Measurements from ENCODE around the gene FUT4. TPM values are rescaled to one million over a fixed set of nuclear protein-coding genes. Genes with fewer than 3 reads are reported as not detected.

The FUT4 gene
- total RNA-seq, 1 experiment from 2014 or later = 7.7 TPM

DNA sequence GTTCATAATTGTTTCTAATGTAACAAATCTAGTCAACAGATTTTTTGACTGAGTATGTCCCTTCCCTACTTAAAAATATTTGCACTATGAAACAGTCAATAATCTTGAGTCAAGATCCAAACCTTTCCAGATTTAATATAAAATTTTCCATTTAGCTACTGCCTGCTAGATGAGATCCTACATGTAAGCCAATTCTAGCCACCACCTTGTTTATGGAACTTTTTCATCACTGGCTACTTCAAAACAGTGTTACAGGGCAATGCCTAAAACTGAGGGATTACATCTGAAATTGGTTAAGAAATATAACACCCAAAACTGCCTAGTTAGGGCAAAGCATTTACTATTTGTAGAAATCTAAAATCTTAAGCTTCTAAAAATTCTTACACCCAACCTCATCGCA, 10.5 kb upstream of the FUT4 start:
- ChIA-PET POLR2A (no interaction called here), CTCF (interaction anchor here (1.0 kb wide), 1 partner anchor 12 kb away, joined by 4 read pairs; no protein-coding TSS in a partner anchor)
- no peak for ATAC-seq
- no peak for DNase-seq (ENCODE audit: low spot score)
- peaks cover 4% of the 10 kb centered on the region for H3K27me3 Mint-ChIP-seq (ENCODE audit: low read depth)
- H3K27ac Mint-ChIP-seq = no peak overlapping the region
- H3K36me3 Mint-ChIP-seq = no peaks in the 10 kb centered on the region
- no peak overlapping the region for H3K4me3 Mint-ChIP-seq
- H3K9me3 Mint-ChIP-seq = no peaks in the 10 kb centered on the region
- no peaks in the 10 kb centered on the region for H3K4me1 Mint-ChIP-seq
- TF ChIP-seq ZNF219 (CRISPR knock-in tag; IDR thresholded peaks at IDR 0.05; ENCODE audit: borderline replicate concordance) = no peak
- TF ChIP-seq SMAD3 (CRISPR knock-in tag; IDR thresholded peaks at IDR 0.05; ENCODE audit: borderline replicate concordance) = no peak
- no peak for TF ChIP-seq SOX15 (CRISPR knock-in tag; IDR thresholded peaks at IDR 0.05)
- no peak for TF ChIP-seq TEAD4 (CRISPR knock-in tag; IDR thresholded peaks at IDR 0.05)
- TF ChIP-seq ATF1 (CRISPR knock-in tag; IDR thresholded peaks at IDR 0.05) = no peak
- TF ChIP-seq, protein P1, sequence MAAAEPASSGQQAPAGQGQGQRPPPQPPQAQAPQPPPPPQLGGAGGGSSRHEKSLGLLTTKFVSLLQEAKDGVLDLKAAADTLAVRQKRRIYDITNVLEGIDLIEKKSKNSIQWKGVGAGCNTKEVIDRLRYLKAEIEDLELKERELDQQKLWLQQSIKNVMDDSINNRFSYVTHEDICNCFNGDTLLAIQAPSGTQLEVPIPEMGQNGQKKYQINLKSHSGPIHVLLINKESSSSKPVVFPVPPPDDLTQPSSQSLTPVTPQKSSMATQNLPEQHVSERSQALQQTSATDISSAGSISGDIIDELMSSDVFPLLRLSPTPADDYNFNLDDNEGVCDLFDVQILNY (CRISPR knock-in tag; IDR thresholded peaks at IDR 0.05) = no peak
- TF ChIP-seq ELF4 (CRISPR knock-in tag; IDR thresholded peaks at IDR 0.05; ENCODE audit: low read depth) = no peak
- TF ChIP-seq, protein P2, sequence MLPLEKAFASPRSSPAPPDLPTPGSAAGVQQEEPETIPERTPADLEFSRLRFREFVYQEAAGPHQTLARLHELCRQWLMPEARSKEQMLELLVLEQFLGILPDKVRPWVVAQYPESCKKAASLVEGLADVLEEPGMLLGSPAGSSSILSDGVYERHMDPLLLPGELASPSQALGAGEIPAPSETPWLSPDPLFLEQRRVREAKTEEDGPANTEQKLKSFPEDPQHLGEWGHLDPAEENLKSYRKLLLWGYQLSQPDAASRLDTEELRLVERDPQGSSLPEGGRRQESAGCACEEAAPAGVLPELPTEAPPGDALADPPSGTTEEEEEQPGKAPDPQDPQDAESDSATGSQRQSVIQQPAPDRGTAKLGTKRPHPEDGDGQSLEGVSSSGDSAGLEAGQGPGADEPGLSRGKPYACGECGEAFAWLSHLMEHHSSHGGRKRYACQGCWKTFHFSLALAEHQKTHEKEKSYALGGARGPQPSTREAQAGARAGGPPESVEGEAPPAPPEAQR (CRISPR knock-in tag; IDR thresholded peaks at IDR 0.05) = no peak
- no peak for TF ChIP-seq ZNF425 (CRISPR knock-in tag; conservative IDR thresholded peaks at IDR 0.05)
- no peak for TF ChIP-seq USF2 (CRISPR knock-in tag; IDR thresholded peaks at IDR 0.05)
- TF ChIP-seq CREB1 (CRISPR knock-in tag; IDR thresholded peaks at IDR 0.05) = no peak
- no peak for TF ChIP-seq MXD4 (CRISPR knock-in tag; IDR thresholded peaks at IDR 0.05; ENCODE audit: borderline replicate concordance)
- no peak for TF ChIP-seq KAT7 (CRISPR knock-in tag; IDR thresholded peaks at IDR 0.05; ENCODE audit: borderline replicate concordance)
- TF ChIP-seq NR1H2 (CRISPR knock-in tag; IDR thresholded peaks at IDR 0.05) = no peak
- TF ChIP-seq RORB (CRISPR knock-in tag; IDR thresholded peaks at IDR 0.05) = no peak
- TF ChIP-seq TEAD1 (CRISPR knock-in tag; IDR thresholded peaks at IDR 0.05) = no peak
- TF ChIP-seq ZNF532 (CRISPR knock-in tag; IDR thresholded peaks at IDR 0.05; ENCODE audit: borderline replicate concordance) = no peak
- TF ChIP-seq HMGA2 (CRISPR knock-in tag; IDR thresholded peaks at IDR 0.05) = no peak
- no peak for TF ChIP-seq EMX1 (CRISPR knock-in tag; IDR thresholded peaks at IDR 0.05)

Data from WTC11 (cell line).